Right lobe of liver (tissue), 6 donors: ENCODE measurements around the gene CDC42EP4. TPM values are rescaled to one million over a fixed set of nuclear protein-coding genes. Genes with fewer than 3 reads are reported as not detected.

Source experiments
- ATAC-seq, 4 donors: fragments of 200-7000 bp; cut with Tn5 transposase; one replicate each; pipeline ENCODE4 v1.9.1; 2020; ENCODE audit warnings: mild to moderate bottlenecking in 4 of 4, moderate library complexity in 4 of 4
- DNase-seq, 3 donors: peaks; one replicate each; pipeline ENCODE4 v3.0.0-alpha.2; 2020
- H3K27ac ChIP-seq, 3 donors: fragments of 200-600 bp; one replicate each; pipeline ENCODE4 v1.8.0; 2022
- H3K27me3 ChIP-seq, 2 donors: fragments of 200-600 bp; one replicate each; pipeline ENCODE4 v1.8.0; 2022
- H3K36me3 ChIP-seq, 4 donors: fragments of 200-600 bp; sonication (generic) in 1 of 4; one replicate each; pipeline versions ENCODE4 v1.5.1 to v1.8.0; 2017 to 2022; ENCODE audit warnings: control low read depth in 1 of 4
- H3K4me1 ChIP-seq, 4 donors: fragments of 200-600 bp; sonication (generic) in 1 of 4; one replicate each; pipeline versions ENCODE4 v1.5.1 to v1.8.0; 2017 to 2022; ENCODE audit warnings: control low read depth in 1 of 4
- H3K4me3 ChIP-seq, 3 donors: fragments of 200-600 bp; one replicate each; pipeline ENCODE4 v1.8.0; 2022
- H3K9me3 ChIP-seq, 4 donors: fragments of 200-600 bp; sonication (generic) in 1 of 4; one replicate each; pipeline versions ENCODE4 v1.5.1 to v1.8.0; 2017 to 2022; ENCODE audit warnings: control low read depth in 1 of 4
- POLR2A ChIP-seq: fragments of 450-650 bp; IDR thresholded peaks from one replicate; pipeline ENCODE4 v1.6.1; 2017; ENCODE audit warnings: antibody characterized with exemption, mild to moderate bottlenecking
- WGBS: methylation state at CpG from one replicate; pipeline ENCODE4 v1.1.6; 2018; ENCODE audit warnings: low coverage, low lambda C conversion rate; ENCODE audit not compliant: insufficient coverage; ENCODE audit errors: missing lambda C conversion rate; 5-methylcytosine and 5-hydroxymethylcytosine counted together
- intact Hi-C, 2 donors: fragments of 100-400 bp; cut with DNase I; formaldehyde crosslinking; loops; one replicate each; pipeline versions ENCODE4 v1.11.2 to v1.14.1; 2022
- total RNA-seq, 6 experiments: library from RNA; depleted of rRNA in 2 of 6; stranded (reverse); fragments of >200 nt in 2 of 6; fragmentation: NEBNext Ultra II Directional in 3 of 6; extraction: Animal tissue kit (Norgen Biotek cat#: 25700) in 3 of 6; gene quantifications; one replicate each; pipeline versions ENCODE4 v1.1.0 to v1.2.4, GENCODE V29; 2016 to 2023
- TF ChIP-seq, protein P1 (sequence below), 4 donors: fragments of 200-600 bp in 3 of 4; fragments of 450-650 bp in 1 of 4; IDR thresholded peaks; one replicate each; pipeline versions ENCODE4 v1.5.1 to v1.8.0; 2016 to 2022; ENCODE audit warnings: antibody characterized with exemption in 4 of 4, mild to moderate bottlenecking in 2 of 4
- donor health status: DM: no; HTN: yes; CAD: no.
- donor health status: DM: no; HTN: no; CAD: no.
- donor health status: DM: no; HTN: no; CAD: no.
- donor health status: DM: no; HTN: yes; CAD: no.
- donor health status: DM: no; HTN: yes; CAD: no.

Gene CDC42EP4
- total RNA-seq, 6 experiments from 2014 or later = 27.5 to 34.9 (median 30.9) TPM

DNA sequence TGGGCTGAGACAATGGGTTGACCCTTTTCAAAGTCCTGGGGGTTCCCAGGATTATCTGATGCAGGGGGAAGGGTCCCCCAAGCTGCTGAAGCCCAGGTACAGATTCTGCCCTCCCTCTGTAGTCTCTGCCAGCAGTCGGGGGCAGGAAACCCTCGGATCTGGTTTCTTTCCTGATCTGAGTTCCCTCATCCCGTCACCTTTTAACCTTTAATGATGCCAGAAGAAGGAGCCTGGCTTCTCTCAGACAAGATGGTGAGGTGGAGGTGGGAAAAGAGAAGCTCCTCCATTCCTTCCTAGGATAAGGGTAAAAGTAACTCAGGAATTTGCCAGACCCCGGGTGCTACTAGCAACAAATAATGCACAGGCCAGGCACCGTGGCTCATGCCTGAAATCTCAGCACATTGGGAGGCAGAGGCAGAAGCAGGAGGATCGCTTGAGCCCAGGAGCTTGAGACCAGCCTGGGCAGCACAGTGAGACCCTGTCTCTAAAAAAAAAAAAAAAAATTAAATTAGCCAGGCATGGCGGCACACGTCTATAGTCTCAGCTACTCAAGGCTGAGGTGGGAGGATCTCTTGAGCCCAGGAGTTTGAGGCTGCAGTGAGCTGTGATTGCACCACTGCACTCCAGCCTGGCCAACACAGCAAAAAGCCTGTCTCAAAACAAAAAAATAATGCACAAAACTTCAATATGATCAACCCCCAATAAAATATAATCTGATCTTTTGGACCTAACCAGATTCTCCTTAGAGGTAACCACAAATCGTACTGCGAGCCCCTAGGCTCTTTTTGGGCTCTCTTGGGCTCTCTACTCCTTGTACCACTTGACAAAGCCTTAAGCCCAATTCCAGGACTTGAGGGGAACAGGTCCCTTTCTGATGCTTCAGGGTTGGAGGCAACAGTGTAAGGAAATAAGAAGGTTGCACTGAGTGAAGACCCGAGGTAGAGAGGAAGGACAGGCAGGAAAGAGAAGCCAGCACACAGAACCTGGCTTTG, 5.7 kb downstream of the CDC42EP4 start:
- intact Hi-C loops = no loop called here
- 43% methylated on average over 10 of the region's 11 CpGs for WGBS
- ATAC-seq (no peak), DNase-seq (no peak)
- TF ChIP-seq, protein P1, sequence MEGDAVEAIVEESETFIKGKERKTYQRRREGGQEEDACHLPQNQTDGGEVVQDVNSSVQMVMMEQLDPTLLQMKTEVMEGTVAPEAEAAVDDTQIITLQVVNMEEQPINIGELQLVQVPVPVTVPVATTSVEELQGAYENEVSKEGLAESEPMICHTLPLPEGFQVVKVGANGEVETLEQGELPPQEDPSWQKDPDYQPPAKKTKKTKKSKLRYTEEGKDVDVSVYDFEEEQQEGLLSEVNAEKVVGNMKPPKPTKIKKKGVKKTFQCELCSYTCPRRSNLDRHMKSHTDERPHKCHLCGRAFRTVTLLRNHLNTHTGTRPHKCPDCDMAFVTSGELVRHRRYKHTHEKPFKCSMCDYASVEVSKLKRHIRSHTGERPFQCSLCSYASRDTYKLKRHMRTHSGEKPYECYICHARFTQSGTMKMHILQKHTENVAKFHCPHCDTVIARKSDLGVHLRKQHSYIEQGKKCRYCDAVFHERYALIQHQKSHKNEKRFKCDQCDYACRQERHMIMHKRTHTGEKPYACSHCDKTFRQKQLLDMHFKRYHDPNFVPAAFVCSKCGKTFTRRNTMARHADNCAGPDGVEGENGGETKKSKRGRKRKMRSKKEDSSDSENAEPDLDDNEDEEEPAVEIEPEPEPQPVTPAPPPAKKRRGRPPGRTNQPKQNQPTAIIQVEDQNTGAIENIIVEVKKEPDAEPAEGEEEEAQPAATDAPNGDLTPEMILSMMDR (IDR thresholded peaks at IDR 0.05) = no peak
- no peak for TF ChIP-seq POLR2A
- H3K4me3 ChIP-seq = no peak overlapping the region
- no peaks in the 10 kb centered on the region for H3K27me3 ChIP-seq
- no peaks in the 10 kb centered on the region for H3K36me3 ChIP-seq
- peak overlapping the region; percentile 92 to 96 (median 92) for H3K27ac ChIP-seq
- no peaks in the 10 kb centered on the region for H3K9me3 ChIP-seq
- H3K4me1 ChIP-seq = peaks cover 0 to 60% (median 17%) of the 10 kb centered on the region in 4 donors

DNA sequence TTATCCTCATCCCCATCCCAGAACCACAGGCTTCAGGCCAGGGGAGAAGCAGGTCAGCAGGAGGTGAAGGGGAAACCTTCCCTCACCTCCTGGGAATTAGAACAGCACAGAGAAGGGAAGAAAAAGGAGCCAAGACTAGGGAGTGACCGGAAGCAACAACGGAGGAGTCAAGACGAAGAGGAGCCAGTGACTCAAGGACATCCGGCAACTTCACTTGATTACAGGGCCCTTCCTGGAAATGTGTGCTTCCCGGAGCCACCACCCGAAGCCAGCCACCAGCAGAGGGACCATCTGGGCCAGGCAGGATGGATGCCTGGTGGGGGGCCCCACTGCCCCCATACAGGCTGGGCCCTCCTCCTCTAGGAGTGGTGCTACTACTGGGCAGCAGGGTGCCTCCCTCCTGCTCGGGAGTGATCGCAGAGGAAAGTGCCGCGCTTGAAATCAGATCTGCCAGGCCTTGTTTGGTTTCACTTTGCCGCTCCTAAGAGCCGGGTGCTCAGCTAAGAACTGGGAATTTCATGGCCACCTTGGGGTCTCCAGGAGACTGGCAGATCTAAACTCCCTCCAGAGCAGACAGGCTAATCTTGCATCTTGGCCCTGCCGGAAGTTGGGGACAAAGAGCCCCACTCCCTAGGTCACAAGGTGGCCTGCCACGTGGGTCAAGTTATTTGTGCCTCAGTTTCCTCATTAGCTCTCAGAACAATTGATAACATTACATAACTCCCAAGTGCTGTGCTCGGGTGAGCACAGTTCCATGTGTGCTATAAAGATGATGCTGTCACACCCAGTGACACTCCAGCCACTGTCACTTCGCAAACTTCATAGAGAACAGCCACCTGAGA, 6.6 kb downstream of the CDC42EP4 start:
- ATAC-seq (peak; percentile 12 to 55 (median 38)), DNase-seq (peak in 2 of 3 donors; percentile 61)
- Histone ChIP-seq H3K4me1 (peaks cover 0 to 69% (median 22%) of the 10 kb centered on the region in 4 donors), H3K36me3 (no peaks in the 10 kb centered on the region), H3K9me3 (no peaks in the 10 kb centered on the region), H3K27ac (peak overlapping the region; percentile 92 to 96 (median 92)), H3K27me3 (no peaks in the 10 kb centered on the region), H3K4me3 (peak overlapping the region; percentile 9 to 39 (median 34))
- intact Hi-C loops = no loop called here
- 22% methylated on average over 10 of the region's 16 CpGs for WGBS
- TF ChIP-seq, protein P1 (IDR thresholded peaks at IDR 0.05) = peak in 3 of 4 donors; percentile 8 to 27 (median 17)
- TF ChIP-seq POLR2A = peak; percentile 28

DNA sequence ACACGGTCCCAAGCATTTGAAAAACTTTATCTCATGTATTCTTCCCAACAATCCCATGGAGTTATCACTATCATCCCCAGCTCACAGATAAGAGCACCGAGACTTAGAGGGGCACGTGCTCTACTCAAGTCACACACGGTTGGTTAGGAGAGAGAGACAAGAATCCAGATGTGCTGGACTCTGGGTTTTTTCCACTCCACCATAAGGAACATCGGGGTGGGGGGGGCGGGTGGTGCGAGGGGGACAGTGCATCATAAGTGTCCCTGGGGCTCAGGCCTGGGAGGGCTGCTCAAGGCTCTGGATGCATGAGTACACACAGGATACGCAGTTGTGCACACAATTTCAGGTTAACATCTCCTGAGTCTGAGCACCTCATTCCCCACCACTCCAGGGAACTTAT, 7.4 kb downstream of the CDC42EP4 start:
- peak overlapping the region; percentile 92 to 96 (median 92) for H3K27ac ChIP-seq
- no peak for ATAC-seq
- WGBS = 50% methylated on average over 5 of the region's 8 CpGs
- no peak for DNase-seq
- H3K27me3 ChIP-seq = no peaks in the 10 kb centered on the region
- H3K9me3 ChIP-seq = no peaks in the 10 kb centered on the region
- peaks cover 0 to 77% (median 25%) of the 10 kb centered on the region in 4 donors for H3K4me1 ChIP-seq
- TF ChIP-seq, protein P1 (IDR thresholded peaks at IDR 0.05) = no peak
- no peak for TF ChIP-seq POLR2A
- intact Hi-C loops = no loop called here
- H3K36me3 ChIP-seq = no peaks in the 10 kb centered on the region
- H3K4me3 ChIP-seq = no peak overlapping the region

DNA sequence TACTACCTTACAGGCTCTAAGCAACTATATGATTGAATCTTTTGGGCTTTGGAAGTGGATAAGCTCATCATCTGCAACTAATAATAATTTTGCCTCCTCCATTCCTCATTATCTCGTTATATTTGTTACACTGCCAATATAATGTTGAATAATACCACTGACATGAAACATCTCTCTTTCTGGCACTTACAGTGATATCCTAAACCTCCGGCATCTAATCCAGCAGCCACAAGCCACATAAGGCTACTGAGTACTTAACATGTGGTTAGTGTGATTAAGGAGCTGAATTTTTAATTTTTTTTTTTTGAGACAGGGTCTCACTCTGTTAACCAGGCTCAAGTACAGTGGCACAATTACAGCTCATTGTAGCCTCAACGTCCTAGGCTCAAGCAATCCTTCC, 9.6 kb downstream of the CDC42EP4 start:
- 45% methylated on average over 3 of the region's 3 CpGs for WGBS
- intact Hi-C loops = no loop called here
- no peaks in the 10 kb centered on the region for H3K27me3 ChIP-seq
- no peak overlapping the region for H3K4me3 ChIP-seq
- TF ChIP-seq POLR2A = no peak
- TF ChIP-seq, protein P1 (IDR thresholded peaks at IDR 0.05) = no peak
- H3K9me3 ChIP-seq = no peaks in the 10 kb centered on the region
- ATAC-seq (no peak), DNase-seq (no peak)
- H3K27ac ChIP-seq = no peak overlapping the region
- H3K36me3 ChIP-seq = no peaks in the 10 kb centered on the region
- H3K4me1 ChIP-seq = peaks cover 0 to 79% (median 30%) of the 10 kb centered on the region in 4 donors
